Measurements from ENCODE around the gene CLEC1B. TPM values are rescaled to one million over a fixed set of nuclear protein-coding genes. Genes with fewer than 3 reads are reported as not detected.

CLEC1B gene
- total RNA-seq, 4 donors from 2014 or later = not detected

DNA sequence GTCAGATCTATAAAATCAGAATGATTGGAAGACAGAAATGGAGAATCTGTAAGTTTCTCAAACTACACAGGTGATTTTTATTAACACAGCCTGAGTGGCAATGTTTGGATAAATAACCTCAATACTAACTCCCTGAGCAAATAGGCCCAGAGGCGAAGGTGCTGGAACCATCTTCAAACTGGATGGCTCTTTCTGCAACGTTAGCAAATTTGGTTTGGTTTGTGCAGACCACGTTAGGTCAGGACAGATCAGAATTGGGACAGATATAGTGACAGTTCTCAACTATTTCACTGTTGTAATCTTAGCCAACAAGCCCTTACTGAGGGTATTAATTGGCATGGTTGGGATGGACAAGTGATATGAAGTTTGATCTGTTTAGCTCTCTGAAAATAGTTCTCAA lies 22.4 kb upstream of the CLEC1B start:
- no peak for DNase-seq
- 80 to 89% methylated on average over 3 of the region's 3 CpGs for WGBS, 2 donors
- TF ChIP-seq POLR2A (IDR thresholded peaks at IDR 0.05) = no peak
- TF ChIP-seq, protein P1, sequence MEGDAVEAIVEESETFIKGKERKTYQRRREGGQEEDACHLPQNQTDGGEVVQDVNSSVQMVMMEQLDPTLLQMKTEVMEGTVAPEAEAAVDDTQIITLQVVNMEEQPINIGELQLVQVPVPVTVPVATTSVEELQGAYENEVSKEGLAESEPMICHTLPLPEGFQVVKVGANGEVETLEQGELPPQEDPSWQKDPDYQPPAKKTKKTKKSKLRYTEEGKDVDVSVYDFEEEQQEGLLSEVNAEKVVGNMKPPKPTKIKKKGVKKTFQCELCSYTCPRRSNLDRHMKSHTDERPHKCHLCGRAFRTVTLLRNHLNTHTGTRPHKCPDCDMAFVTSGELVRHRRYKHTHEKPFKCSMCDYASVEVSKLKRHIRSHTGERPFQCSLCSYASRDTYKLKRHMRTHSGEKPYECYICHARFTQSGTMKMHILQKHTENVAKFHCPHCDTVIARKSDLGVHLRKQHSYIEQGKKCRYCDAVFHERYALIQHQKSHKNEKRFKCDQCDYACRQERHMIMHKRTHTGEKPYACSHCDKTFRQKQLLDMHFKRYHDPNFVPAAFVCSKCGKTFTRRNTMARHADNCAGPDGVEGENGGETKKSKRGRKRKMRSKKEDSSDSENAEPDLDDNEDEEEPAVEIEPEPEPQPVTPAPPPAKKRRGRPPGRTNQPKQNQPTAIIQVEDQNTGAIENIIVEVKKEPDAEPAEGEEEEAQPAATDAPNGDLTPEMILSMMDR (IDR thresholded peaks at IDR 0.05) = no peak
- H3K27me3 ChIP-seq = no peaks in the 10 kb centered on the region
- no peaks in the 10 kb centered on the region for H3K4me1 ChIP-seq
- intact Hi-C loops (cut with DNase I) = no loop called here
- H3K36me3 ChIP-seq = no peaks in the 10 kb centered on the region
- no peak overlapping the region for H3K27ac ChIP-seq
- H3K9me3 ChIP-seq = no peaks in the 10 kb centered on the region
- H3K4me3 ChIP-seq (replicated peaks in 1 of 3) = no peak overlapping the region

DNA sequence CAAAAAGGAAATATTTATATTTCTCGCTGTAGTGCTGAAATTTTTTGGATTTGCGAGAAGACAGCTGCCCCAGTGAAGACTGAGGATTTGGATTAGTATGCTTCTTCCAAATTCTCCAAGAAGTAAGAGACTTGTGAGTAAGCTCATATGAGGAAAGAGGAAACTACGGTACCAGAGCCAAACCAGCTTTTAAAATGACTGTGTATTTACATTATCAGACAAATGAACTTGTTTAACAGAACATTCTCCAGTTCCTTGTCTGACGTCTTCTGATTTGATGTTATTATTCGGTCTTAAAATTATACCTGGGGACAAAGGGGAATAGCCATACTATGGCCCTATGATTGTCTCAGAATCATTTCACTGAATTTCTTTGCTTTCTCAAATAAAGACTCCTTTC lies 19.5 kb upstream of the CLEC1B start:
- no peaks in the 10 kb centered on the region for H3K36me3 ChIP-seq
- TF ChIP-seq POLR2A (IDR thresholded peaks at IDR 0.05) = no peak
- TF ChIP-seq, protein P1 (IDR thresholded peaks at IDR 0.05) = no peak
- H3K9me3 ChIP-seq = no peaks in the 10 kb centered on the region
- 78 to 87% methylated on average over 5 of the region's 5 CpGs for WGBS, 2 donors
- no peak overlapping the region for H3K27ac ChIP-seq
- H3K4me1 ChIP-seq = no peaks in the 10 kb centered on the region
- no peak overlapping the region for H3K4me3 ChIP-seq (replicated peaks in 1 of 3)
- intact Hi-C loops (cut with DNase I) = no loop called here
- no peaks in the 10 kb centered on the region for H3K27me3 ChIP-seq
- no peak for DNase-seq

DNA sequence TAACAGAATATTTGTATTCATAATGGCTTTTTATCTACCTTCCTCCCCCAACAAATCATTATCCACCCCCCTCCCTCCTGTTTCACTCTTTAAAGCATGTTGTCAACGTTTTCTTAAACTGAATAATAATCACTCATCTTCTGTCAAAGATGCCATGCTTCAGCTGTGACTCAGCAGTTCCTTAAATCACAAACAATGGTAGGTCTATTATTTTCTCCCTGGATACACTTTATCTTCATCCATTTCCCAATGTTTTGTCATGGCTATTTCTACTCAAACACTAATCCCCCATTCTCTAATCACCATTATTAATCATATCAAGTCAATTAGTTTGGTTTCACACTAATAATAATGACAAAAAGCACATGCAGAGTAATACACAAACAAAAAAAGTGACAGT lies 18.0 kb upstream of the CLEC1B start:
- DNase-seq = no peak
- H3K9me3 ChIP-seq = no peaks in the 10 kb centered on the region
- 9 to 18% methylated on average over 1 of the region's 1 CpG for WGBS, 2 donors
- intact Hi-C loops (cut with DNase I) = no loop called here
- TF ChIP-seq POLR2A (IDR thresholded peaks at IDR 0.05) = no peak
- TF ChIP-seq, protein P1 (IDR thresholded peaks at IDR 0.05) = no peak
- no peak overlapping the region for H3K27ac ChIP-seq
- no peak overlapping the region for H3K4me3 ChIP-seq (replicated peaks in 1 of 3)
- H3K27me3 ChIP-seq = no peaks in the 10 kb centered on the region
- no peaks in the 10 kb centered on the region for H3K36me3 ChIP-seq
- H3K4me1 ChIP-seq = no peaks in the 10 kb centered on the region

DNA sequence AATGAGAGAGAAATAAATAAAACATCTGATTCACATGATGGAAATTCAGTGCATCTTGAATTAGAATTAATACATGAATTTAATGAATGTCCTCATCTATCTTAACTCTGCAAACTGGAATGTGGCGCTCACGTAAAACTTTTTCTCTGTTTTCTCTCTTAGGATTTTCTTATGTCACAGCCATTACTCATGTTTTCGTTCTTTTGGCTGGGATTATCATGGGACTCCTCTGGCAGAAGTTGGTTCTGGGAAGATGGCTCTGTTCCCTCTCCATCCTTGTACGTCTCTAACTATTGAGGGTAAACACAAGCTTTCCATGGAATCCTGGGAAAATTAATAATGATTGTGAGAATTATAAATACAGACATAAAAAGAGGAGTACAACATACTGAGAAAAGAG lies 16.5 kb upstream of the CLEC1B start:
- intact Hi-C loops (cut with DNase I) = no loop called here
- Histone ChIP-seq H3K27me3 (no peaks in the 10 kb centered on the region), H3K9me3 (no peaks in the 10 kb centered on the region), H3K4me3 (replicated peaks in 1 of 3) (no peak overlapping the region), H3K4me1 (no peaks in the 10 kb centered on the region), H3K36me3 (no peaks in the 10 kb centered on the region), H3K27ac (no peak overlapping the region)
- DNase-seq = no peak
- 78 to 82% methylated on average over 4 of the region's 4 CpGs for WGBS, 2 donors
- TF ChIP-seq POLR2A (IDR thresholded peaks at IDR 0.05) = no peak
- TF ChIP-seq, protein P1 (IDR thresholded peaks at IDR 0.05) = no peak

DNA sequence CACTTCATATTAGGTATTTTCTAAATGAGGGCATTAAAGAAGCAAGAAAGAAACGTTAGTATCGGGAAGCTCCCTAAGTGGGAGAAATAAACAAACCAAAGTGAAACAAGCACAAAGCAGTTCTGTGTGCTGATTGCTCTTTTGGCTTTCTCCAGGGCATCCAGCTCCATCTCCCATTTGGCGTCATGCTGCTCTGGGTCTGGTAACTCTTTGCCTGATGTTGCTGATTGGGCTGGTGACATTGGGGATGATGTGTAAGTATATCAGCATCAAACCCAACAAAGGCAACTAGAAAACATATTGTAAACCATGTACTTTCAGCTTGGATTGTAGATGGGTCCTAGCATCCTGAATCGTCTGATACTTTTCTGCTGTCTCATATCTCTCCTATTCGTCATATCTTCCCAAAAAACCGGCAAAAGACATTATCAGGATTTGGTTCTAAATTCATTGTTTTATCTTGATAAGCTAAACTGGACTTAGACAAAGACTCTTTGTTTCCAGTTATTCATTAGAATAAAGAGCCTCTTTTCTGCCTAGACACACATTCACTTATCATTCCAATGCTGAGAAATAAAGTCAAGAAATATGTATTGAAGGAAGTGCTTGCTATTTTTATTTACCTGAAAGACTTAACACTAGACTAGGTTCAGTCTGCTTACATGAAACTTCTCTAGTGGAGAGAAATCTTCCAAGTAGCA lies 13.9 kb upstream of the CLEC1B start:
- no peak overlapping the region for H3K27ac ChIP-seq
- TF ChIP-seq, protein P1 (IDR thresholded peaks at IDR 0.05) = no peak
- no peak for TF ChIP-seq POLR2A (IDR thresholded peaks at IDR 0.05)
- H3K36me3 ChIP-seq = no peaks in the 10 kb centered on the region
- H3K27me3 ChIP-seq = no peaks in the 10 kb centered on the region
- H3K9me3 ChIP-seq = no peaks in the 10 kb centered on the region
- WGBS, 2 donors = 81 to 85% methylated on average over 6 of the region's 6 CpGs
- no peak overlapping the region for H3K4me3 ChIP-seq (replicated peaks in 1 of 3)
- no peaks in the 10 kb centered on the region for H3K4me1 ChIP-seq
- intact Hi-C loops (cut with DNase I) = no loop called here
- DNase-seq = no peak
